Endothelial cell of hepatic sinusoid (primary cell): ENCODE measurements around the gene ADAM30.

Experiments
- in situ Hi-C: cut with HindIII; loops from 2 replicates; pipeline ENCODE4 v1.10.0; 2017; ENCODE audit warnings: low sequenced_read_pairs

The ADAM30 gene

DNA sequence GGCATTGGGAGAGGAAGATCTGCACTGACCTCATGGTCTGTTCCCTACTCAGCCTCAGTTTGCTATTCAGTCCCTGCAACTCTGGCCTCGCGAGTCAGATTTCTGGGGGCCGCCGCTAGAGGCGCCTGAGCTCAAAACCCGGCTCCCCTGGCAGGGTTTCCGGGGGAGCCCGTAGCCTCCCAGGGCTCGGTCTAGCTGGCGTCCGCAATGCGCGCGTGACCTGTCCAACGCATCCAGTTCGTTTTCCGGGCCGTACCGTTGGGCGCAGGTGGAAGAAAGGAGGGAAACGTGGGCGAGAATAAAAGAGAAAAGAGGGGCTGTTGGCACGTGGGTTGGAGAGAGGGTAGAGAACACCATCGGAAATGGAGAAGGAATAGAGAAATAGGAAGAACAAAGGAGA lies at the start of gene ADAM30:
Gene ADAM30 (minus strand): TSS at position 213 of the 400 bp plus-strand sequence. CDS start 179 bp downstream, at position 34.
- in situ Hi-C loops: no loop called here

DNA sequence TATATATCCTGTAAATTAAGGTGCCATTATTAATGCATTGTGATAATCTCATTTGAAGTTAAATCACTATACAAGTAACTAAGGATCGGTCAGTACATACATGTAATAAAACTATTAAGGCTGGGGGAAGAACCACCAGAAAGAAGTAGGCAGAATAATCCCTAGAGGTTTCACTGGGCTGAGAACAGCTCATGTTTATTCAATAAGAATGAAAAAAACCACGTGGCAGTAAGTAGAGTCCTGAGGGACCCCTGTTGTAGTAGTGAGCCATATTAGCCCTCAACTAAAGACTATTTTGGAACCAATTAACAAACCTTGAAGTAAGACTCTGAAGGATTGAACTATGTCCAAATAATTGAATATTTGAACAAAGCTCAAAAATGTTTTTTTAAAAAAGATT lies 46.9 kb upstream of the ADAM30 start:
- in situ Hi-C loops: no loop called here

DNA sequence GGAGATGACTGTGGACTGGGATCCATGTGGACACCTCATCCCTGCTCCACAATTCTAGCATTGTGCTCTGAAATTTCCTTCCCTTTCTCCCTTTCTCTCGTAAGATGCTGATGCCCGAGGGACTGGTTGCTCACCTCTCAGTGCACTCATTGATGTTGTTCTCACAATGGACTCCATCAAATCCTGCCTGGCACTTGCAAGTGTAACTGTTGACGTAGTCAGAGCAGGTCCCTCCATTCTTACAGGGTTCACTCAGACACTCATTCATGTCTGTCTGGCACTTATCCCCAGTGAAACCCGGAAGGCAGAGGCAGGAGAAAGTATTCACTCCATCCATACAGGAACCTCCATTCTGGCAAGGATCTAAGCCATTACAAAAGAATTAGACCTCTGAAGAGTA lies 45.1 kb upstream of the ADAM30 start:
- in situ Hi-C loops: no loop called here

DNA sequence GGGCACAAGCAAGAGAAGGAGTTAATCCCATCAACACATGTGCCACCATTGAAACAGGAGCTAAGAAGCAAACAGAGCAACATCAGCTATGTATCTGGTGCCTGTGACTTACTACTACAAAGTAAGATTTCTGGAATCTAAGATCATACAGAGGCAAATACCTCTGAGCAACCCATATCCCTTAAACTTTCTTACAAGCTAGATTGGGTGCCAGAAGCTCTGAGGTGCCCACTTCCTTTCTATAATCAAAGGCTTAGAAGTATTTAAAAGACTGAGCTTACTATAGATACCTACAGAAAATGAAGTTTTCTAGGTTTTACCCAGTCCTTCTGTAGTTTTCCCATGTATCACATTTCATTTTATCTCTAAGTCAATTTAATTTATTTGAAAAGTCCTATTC lies 44.4 kb upstream of the ADAM30 start:
- in situ Hi-C loops: no loop called here

DNA sequence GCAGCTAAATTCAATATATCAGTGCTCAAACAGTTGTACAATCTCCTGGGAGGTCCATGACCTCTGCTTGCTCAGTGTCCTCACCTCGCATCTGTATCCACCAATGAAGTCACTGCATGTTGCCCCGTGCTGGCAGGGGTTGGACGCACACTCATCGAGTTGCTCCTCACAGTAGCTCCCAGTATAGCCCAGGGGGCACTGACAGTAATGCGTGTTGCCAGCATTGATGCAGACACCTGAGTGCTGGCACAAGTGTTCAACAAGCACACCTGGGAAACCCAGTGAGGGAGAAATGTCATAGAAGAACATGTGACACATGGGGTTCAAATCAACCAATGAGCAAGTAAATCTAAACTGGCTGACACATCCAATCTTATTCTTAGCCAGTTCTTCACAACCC lies 40.9 kb upstream of the ADAM30 start:
- in situ Hi-C loops: no loop called here

DNA sequence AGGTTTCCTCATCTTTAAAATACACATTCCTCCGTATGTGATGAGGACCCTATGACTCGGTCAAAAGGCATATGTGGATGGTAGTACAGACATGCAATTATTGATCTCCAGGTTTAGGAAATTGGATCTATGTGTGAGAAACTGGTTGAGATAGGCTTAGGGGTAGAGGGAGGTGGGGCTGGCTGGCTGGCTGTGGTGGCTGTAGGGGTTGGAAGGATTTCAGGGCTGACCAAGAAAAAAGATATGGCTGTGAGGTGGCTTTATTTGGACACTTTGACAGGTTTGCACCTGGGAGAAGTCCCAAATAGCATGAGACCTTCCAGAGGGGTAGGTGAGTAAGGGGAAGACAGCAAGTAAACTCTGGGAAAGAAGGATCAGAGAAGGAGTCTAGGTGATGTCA lies 39.6 kb upstream of the ADAM30 start:
- in situ Hi-C loops: no loop called here

DNA sequence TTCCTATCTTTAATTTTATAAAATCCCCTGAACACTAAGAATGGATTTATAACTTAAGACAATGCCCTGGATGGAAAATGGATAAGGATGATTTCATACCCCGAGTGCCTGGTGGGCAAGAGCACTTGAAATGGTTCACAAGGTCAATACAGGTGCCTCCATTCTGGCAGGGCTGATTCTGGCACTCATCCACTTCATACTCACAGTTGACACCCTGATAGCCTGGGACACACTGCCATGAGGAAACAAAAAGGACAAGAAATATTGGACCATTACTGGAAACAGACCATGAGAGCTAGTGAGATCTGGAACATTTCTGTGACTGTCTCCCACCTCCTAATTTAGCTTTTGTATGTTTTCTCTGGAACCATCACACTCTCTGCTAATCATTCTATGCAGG lies 39.1 kb upstream of the ADAM30 start:
- in situ Hi-C loops: no loop called here

DNA sequence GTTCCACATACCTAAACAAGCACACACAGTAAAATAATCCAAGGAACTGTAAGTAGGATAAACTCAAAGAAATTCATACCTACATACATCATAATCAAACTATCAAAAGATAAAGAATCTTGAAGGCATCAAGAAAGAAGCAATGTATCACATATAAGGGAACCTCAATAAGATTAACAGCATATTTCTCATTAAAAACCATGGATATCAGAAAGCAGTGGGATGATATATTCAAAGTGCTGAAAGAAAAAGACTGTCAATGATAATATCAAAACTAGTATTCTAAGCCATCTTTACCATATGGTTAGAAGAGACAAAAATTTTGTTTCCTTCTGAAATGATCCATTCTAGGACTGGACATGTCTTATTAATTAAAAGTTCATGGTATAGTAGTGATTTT lies 37.1 kb upstream of the ADAM30 start:
- in situ Hi-C loops: no loop called here

DNA sequence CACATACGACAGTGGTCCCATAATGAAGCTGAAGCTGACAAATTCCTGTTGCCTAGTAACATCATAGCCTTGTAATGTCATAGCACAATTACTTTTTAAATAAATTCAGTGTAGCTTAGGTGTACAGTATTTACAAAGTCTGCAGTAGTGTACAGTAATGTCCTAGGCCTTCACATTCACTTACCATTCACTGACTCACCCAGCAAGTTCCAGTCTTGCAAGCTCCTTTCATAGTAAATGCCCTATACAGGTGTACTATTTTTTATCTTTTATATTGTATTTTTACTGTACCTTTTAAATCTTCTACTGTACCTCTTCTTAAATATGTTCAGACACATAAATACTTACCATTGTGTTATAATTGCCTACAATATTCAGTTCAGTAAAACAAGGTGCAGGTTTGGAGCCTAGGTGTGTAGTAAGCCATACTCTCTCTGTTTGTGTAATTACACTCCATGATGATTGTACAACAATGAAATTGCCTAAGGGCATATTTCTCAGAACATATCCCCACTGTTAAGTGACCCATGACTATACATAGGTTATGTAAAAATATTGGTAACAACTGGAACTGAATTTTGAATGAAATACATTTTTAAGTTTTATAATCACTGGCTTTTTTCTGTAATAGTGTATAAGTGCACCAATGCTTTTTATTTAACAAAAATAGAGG lies 33.5 kb upstream of the ADAM30 start:
- in situ Hi-C loops: no loop called here

DNA sequence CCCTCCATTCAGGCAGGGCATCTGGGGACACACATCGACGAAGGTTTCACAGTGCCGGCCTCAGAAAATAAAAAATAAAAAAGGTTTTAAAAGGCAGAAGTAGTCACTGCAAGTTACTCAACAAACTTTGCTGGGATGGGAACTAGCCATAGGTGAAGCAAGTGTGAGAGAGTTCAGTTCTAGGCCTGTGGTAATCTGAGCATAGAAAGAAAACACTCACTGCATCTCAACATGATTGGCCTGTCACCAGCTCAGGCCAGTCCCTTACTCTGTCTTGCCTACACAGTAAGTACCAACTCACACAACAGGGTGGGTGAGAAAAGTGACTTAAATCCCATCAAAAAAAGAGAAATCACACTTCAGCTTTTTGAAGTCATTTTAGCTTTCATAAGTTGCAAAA lies 30.2 kb upstream of the ADAM30 start:
- in situ Hi-C loops: no loop called here

DNA sequence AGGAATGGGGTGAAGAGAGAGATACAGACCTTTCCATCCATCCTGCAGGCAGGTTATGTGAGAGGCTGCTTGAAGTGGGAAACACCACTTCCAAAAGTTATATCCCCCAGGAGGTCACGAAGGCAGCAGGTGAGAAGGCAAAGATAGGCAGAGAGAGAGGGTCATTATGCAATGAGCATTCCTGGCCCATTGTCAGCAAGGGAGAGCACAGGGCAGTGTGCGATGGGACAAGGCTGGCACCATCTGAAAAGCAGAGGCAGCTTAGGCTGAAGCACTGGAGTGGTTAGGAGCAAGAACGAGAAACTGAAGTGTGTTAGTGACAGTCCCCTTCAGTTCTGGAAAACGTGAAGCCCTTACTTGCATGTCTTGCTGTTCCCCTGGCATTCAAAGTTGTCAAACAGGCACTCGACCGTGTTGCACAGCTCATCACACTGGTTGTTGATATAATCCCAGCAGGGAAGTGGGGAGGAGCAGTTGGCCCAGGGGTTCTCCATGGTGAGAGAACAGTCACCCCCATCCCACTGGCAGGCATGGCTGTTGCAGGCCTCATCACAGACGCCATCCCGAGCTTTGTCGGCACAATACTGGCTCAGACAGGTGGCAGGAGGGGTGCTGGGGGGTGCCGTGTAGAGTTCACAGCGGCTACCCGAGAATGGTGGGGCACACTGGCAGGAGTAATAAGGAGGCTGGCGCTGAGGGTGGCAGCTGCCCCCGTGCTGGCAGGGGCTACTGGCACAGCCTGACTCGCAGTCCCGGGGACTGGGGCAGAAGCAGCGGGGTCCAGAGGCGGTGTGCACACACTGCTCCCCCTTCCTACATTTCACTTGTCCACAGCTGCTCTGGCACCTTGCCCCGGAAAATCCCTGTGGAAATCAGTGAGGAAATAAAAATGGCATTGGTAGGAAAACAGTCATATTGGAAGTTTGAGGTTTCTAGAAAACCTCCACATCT lies 28.9 kb upstream of the ADAM30 start:
- in situ Hi-C loops: no loop called here

DNA sequence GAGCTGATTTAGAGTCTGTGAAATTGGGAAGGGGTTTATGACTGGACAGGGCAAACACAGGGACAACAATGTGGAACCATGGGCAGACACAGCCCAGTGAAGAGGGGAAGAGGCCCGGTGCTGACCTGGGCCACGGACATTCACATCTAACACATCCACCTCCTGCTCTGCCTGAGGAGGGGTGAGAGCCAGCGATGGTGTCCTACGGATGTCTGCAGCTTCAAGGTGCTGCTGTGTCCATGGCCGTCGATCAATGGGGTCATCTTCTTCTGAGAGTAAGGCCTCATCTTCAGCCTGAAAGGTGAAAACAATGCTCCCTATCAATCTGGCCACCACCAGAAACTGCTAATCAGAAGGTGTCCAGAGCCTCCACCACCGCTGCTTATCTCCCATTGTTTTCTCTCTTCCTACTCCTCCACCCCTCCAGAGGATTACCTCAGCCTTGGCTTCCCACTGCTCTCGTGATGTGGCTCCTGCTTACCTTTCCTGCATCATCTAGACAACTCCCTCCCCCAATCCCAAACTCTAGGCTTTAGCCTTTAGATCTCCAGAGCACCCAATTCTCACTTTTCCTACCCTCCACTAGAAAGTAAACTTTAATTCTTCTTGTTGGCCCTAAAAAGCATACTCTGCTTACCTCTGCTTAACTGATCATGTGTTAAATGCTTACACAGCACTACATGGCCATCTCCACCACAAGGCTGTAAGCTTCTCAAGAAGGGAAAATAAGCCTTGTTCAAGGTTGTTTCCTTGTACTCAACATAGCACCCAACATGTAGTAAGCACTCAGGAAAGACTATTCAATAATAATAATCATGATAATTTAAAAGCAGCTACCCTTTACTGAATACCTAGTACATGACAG lies 24.0 kb upstream of the ADAM30 start:
- in situ Hi-C loops: no loop called here

DNA sequence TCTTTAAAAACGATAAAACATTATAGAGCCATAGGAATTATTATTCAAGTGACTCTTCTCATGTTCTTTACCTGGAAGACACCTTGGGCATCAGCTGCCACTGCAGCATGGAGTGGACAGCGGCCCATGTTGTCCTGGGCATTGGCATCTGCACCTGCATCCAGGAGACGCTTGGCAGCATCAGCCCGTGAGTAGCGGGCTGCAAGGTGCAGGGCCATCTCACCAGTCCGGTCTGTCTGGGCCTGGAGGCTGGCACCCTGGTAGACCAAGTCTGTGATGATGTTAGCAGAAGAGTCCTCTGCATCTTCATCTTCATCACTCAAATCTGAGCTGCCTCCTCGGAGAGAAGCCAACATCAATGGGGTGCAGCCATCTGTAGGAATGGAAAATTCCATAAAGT lies 22.9 kb upstream of the ADAM30 start:
- in situ Hi-C loops: no loop called here

DNA sequence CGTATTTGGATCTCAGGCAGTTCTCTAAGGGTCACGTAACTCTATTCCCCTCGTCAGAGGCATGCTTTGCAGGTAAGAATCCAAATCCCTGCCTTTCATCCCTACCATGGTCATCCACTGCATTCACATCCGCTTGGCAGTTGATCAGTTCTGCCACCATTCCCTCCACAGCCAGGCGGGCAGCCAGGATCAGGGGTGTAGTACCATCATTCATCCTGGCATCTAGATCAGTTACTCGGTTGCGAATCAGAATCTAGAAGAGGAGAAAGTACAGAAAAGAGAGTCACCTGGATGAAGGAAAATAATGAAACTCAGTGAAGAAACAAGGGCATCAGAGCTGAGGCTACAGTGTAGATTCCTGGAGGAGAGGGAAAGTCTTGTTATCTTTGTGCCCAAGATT lies 22.0 kb upstream of the ADAM30 start:
- in situ Hi-C loops: no loop called here

DNA sequence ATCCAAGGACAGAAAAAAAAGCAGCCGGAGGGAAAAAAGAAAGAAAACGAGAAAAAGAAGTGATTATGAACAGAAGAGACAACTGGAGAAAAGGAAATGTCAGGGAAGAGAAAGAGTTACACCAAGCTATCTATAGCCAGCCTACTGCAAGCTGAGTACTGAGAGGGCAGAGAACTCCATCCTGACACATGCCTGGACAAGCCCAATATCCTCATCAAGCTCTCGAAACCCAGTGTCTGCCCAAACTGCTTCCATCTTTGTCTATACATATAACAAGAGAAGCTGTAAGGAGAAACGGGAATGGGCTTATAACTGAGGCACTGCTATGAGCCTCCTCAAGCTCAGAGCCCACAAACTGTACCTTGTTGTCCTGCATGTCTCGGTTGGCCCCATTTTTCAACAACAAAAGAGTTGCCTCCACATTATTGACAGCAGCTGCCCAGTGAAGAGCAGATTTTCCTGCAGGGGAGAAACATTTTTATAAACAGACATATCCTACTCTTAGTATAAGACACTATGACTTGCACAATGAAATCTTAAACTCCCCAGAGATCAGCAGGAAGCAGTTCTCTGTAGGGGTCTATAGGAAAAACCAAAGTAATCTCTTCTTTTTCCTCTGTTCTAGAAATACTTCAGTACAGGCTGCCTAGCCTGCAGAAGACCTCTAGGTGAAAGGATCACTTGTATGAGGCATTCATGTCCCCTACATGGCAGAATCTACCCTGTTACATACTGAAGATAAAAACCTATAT lies 21.2 kb upstream of the ADAM30 start:
- in situ Hi-C loops: no loop called here

DNA sequence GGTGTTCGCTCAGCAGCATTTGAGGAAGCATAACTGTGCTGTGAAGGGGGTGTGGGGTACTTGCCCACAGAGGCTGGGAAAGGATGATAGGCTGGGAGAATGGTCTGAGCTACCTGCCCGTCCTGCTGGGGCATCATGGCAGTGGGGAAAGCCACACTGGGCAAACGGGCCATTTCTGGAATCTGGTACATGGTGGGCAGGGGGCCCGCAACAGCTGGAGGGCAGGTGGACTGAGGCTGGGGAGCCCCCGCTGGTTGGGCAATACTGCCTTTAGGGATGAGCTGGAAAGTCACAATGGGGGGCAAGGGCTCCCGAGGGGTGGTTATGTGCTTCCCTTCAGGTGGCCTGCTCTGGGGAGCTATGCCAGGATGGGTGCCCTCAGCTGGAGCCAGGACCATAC lies 19.2 kb upstream of the ADAM30 start:
- in situ Hi-C loops: no loop called here

DNA sequence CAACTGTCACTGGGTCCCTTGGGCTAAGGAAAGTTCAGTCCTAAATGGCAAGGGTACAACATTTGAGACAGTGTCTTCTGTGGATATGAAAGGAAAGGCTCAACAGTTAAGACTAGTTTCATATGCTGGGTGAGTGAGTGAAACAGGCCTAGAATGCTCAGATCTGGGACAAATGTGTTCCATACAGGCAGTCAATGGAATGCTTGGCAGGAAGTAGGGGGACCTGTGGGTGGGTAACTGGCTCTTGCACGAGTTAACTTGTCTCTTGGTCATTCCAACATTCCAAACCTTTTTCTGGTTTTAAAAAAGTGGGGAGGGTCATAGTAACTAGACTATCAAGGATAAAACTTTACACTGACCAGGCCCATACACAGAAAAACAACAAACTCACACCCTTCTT lies 17.8 kb upstream of the ADAM30 start:
- in situ Hi-C loops: no loop called here

DNA sequence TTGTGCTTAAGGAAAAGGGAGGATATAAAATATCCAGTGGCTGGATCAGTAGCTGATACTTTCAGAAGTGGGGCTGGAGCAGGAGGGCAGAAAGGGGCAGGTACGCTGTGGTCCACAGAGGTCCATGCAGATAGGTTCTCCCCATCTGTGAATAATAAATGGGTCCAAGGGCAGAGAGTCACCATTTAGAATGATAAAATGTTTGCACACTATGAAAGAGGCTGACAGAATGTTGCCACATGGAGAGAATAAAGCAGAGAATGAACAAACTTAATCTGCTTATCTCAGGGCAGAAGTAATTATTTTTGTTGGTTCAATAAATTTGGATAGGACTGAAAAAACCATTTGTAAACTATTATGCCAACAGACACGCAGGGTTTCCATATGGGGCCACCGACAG lies 16.6 kb upstream of the ADAM30 start:
- in situ Hi-C loops: no loop called here

DNA sequence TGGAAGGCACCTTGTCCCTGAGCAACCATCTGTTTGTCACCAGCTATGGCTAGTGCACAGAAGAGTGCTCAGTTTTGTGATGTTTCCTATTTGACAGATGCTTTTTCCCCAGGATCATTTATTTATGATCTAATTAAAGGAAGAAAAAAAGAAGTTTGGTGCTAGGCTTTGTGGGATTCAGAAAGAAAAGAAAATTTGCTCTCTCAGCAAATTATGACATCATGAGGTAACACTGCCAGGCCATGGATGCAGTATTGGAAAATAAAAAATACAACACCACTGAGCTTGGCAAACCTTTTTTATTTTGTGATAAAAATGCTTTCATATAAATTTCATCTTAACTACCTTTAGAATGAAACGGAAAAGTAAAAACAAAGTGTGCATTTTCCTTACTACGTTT lies 15.5 kb upstream of the ADAM30 start:
- in situ Hi-C loops: no loop called here

DNA sequence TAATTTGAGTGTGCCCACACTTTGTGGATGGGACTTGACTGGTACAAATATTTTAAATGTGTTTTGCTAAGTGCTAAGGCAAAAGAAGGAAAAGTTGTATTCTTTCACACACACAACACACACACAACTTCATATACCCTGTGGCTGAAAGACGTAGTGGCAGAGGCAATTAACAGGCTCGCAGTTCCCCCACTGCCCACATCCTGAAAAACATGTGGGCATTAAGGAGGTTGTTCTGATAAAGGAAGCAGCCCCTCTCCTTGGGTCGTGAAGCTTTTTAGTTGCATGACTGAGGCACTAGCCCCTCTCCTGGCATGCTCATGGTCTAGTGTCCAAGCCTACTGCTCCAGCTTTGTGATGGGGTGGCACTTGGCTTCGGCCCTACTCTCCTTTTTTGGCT lies 14.3 kb upstream of the ADAM30 start:
- in situ Hi-C loops: no loop called here
